GM19395 (cell line): ENCODE results near the gene RPS27A.
"Not testable (repeated sequence)": the region's sequence is repeated elsewhere in the genome, so short reads cannot be mapped to it uniquely, and the experiment has no call there.

Source experiments
- ATAC-seq: cut with Tn5 transposase; IDR thresholded peaks from one replicate; pipeline ENCODE4 v1.9.1; 2021; ENCODE audit warnings: mild to moderate bottlenecking, moderate library complexity; ENCODE audit not compliant: unreplicated experiment

RPS27A gene

DNA sequence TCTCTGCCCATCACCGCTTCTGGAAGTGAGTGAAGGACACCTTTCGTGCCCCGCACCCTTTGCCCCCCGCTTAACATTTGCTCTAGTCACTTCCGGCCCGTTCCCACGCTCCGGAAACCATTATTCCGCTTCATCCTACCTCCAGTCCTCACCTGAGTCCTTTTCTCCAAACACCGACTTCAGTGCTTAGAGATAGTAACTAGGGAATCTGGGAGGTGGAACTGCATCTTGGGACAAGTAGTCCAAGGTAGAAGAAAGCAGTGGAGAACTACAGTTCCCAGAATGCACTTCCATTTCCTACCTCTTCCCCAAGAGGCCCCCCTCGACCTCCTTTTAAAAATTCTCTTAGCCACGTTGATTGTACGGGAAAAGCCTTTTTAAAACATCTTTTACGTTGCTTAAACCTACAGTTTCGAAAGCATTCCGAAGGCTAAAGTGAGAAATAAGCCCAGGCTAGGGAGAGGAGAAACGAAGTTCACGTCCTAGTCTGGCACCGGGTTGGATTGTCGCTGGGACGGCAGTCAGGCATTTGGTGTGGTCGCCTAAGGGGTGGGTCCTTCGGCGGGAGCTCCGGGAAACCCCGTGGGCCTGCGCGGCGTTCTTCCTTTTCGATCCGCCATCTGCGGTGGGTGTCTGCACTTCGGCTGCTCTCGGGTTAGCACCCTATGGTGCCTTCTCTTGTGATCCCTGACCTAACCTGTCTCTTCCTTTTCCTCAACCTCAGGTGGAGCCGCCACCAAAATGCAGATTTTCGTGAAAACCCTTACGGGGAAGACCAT, at the start of gene RPS27A, which contains the start of gene CLHC1:
Gene RPS27A, plus strand, starts transcription at position 605 of the 779 bp plus-strand sequence. Its CDS starts 137 bp downstream, at position 742.
Gene CLHC1, minus strand, starts transcription at position 210 of the 779 bp plus-strand sequence. CDS start 9,882 bp downstream, outside the sequence.
- peak; percentile 94 for ATAC-seq

DNA sequence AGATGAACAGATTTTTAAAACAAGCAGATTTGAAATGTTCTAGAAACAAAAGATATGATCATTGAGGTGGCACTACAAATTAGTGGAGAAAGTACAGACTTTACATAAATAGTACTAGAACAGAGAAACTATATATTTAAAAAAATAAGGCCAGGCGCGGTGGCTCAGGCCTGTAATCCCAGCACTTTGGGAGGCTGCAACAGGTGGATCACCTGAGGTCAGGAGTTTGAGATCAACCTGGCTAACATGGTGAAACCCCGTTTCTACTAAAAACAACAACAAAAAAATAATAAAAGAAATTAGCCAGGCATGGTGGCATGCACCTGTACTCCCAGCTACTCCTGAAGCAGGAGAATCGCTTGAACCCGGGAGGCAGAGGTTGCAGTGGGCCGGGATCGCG, 45.7 kb upstream of the RPS27A start:
- ATAC-seq = not testable (repeated sequence)

DNA sequence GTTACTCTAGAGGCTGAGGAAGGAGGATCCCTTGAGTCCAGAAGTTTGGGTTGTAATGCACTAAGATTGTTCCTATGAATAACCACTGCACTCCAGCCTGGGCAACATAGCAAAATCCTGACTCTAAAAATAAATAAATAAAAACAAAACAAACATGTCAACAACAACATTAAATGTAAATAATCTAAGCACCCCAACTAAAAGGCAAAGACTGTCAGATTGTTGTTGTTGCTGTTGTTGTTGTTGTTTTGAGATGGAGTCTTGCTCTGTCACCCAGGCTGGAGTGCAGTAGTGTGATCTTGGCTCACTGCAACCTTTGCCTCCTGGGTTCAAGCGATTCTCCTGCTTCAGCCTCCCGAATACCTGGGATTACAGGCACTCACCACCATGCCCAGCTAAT, 40.6 kb upstream of the RPS27A start:
- ATAC-seq = not testable (repeated sequence)

DNA sequence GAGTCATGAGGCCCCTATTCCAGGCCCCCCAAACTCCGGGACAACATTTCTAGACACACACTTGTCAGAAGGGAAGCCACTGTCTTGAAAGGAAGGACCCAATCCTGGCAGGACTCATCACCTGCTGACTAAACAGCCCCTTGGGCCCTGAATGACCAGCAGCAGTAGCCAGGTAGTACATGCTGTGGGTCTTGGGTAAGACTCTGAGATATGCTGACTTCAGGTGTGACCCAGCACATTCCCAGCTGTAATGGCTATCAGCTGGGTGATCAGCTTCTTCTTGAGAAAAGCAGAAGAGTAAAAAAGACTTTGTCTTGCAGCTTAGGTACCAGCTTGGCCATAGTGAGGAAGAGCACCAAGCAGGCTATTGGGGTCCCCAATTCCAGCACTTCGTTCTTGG, 36.0 kb upstream of the RPS27A start:
- ATAC-seq = no peak

DNA sequence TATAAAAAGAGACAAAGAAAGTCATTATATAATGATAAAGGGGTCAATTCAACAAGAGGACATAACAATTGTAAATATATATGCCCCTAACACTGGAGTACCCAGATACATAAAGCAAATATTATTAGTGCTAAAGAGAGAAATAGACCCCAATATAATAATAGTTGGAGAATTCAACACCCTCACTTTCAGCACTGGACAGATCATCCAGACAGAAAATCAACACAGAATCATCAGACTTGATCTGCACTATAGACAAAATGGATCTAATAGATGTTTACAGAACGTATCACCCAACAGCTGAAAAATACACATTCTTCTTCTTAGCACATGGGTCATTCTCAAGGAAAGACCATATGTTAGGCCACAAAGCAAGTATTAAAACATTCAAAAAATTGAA, 32.1 kb upstream of the RPS27A start:
- ATAC-seq = no peak

DNA sequence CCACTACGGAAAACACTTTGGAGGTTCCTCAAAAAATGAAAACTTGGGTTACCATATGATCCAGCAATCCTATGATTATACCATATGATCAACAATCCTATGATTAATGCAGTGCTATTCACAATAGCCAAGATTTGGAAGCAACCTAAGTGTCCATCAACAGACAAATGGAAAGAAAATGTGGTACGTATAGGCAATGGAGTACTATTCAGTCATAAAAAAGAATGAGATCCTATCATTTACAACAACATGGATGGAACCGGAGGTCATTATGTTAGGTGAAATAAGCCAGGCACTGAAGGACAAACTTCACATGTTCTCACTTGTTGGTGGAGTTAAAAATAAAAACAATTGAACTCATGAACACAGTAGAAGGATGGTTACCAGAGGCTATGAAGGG, 28.0 kb upstream of the RPS27A start:
- ATAC-seq = no peak

DNA sequence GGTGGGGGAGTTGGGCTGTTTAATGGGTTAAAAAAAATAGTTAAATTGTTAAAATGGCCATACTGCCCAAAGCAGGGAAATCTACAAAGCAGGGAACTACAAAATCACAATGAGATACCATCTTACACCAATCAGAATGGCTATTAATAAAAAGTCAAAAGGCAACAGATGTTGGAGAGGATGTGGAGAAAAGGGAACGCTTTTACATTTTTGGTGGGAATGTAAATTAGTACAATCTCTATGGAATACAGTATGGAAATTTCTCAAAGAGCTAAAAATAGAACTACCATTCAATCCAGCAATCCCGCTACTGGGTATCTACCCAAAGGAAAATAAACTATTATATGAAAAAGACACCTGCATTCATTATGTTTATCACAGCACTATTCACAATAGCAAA, 27.5 kb upstream of the RPS27A start:
- no peak for ATAC-seq

DNA sequence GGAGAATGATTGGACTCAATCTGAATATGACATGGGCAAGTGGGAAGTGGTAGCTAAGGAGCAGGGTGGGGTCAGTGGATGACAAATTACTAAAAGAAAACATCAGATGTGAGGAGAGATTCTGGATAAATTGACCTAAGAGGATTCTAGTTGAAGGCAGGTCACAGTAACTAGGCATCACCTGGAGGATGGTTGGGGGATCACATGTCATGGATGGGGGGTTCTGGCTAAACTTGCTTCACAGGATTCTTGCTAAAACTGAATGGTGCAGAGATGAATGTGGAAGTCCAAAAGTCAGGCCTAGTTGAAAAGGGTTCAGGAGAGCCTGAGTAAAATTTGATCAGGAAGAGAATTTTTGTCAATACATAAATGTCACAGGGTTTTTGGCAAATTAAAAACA, 18.7 kb upstream of the RPS27A start:
- no peak for ATAC-seq

DNA sequence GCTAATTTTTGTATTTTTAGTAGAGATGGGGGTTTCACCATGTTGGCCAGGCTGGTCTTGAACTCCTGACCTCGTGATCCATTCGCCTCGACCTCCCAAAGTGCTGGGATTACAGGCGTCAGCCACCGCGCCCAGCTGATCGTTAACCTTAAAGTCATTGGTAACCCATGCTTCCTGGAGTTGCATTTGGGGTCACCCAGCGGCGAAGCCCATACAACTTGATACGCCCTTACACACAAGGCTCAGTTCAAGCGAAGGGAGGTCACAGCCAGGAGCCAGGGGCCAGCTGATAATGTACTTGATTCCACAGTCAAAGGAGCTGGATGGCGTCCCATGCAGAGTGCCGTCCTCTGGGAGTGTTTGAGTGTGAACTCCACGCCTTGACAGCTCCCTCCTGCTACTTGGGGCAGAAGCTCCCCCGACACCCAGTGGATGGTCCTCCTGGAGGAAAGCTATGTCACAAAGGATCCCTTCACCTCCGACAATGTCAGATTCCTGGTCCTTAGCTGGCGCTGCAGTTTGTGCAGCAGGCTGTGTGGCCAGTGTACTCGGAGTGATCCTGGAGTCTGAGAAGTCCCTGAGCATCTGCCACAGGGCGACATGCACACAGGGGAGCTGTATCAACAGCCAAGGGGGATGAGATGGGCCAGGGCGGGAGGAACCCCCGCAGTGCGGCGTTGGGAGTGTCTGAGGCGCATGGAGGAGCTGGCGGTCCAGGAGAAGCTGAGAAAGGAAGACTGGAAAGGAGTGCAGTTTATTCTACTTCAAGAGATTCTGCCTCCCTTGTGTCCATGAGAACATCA, 8.3 kb upstream of the RPS27A start:
- ATAC-seq = no peak

DNA sequence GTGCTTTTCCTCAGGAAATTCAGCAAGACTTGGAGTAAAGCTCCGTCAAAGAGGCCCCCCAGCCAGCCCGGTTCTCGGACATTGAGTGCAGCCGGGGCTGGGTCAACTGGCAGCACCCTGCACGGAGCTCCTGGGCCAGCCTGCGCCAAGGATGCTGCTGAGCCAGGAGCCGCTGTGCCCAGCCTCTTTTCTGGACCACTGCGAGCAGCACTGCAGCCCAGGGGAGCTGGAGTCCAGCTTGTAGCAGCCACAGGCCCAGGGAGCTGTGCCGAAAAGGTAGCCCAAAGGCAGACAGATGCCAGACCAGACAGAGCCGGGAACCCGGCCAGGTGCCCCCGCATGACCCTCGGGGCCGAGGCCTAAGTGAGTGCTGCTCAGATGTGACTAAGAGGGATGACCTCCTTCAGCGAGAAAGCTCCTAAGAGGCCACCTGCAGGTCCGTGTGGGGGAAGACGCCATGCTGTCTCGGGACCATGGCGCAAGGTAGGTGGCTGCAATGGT, 7.7 kb upstream of the RPS27A start:
- no peak for ATAC-seq

DNA sequence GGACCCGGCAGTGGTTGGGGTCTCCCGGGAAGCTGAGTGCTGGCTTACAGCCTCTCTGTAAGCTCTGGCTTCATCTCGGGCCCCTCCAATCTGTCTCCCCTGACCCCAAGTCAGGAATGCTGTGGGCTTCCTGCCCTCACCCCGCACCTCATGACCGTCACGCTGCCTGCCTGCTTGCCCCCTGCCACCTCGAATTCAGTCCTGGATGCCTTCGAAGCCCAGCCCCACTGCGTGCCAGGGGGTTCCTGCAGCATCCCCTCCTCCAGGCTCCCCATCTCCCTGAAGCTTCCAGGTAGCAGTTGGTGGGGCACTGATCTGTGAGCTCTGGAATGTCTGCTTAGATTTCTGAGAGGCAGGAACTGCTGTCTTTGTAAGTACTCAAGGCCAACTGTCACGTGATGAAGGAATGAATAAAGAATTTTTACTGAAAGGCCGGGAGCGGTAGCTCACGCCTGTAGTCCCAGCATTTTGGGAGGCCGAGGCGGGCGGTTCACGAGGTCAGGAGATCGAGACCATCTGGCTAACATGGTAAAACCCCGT, 6.9 kb upstream of the RPS27A start:
- ATAC-seq = no peak

DNA sequence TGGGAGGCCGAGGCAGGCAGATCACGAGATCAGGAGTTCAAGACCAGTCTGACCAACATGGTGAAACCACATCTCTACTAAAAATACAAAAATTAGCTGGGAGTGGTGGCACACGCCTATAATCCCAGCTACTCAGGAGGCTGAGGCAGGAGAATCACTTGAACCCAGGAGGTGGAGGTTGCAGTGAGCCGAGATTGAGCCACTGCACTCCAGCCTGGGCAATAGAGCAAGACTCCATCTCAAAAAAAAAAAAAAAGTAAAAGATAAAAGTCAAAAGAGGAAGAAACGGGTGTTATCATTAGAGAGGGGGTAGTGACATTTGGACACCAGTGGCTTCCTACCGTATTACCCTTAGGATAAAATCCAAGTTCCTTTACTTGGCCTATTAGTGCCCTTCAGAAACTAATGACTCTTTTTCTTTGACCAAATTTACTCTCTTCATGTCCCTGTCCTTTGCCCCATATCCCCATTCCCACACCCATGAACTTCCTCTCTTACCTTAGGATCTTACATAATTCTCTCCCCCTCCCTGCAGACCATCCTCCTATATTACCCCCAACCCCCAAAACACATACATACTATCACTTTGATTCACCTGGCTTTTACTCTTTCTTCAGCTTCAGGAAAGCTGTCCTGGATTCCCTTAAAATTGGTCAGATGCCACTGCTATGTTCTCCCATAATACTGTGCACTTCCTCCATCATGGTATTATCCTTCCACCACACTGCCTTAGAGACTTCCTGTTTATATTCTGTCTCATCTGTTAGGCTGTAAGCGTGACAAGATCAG, 4.9 kb upstream of the RPS27A start:
- ATAC-seq = not testable (repeated sequence)

DNA sequence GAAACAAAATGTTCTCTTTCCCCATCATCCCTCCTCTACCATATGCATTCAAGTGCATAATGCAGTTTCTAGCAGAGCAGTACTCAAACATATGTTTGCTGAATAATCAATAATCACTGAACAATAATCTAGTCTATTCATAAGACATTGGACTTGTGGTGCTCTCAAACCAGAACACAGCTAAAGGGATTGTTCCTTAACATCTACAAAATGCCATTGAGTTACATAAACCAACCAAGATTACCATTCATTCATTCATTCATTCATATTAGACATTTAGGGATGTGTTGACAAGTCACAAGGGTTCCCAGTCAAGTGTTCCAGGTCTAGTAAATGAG, 4.3 kb upstream of the RPS27A start:
- no peak for ATAC-seq

DNA sequence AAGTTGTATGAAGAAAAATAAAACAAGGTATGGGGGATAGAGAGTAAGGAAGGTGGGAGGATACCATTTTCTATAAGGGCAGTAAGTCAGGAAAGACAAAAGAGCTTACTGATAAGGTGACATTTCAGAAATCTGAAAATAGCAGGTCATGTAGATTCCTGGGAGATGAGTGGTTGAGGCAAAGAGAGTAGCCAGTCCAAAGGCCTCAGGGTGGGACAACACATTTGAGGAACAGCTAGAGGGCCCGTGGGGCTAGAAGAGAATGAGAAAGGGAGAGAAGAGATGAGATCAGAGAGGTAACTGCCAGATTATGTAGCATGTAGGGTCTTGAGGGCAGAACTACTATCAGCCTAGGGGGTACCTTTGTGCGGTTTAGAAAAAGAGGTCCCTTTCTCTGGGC, 3.3 kb upstream of the RPS27A start:
- no peak for ATAC-seq

DNA sequence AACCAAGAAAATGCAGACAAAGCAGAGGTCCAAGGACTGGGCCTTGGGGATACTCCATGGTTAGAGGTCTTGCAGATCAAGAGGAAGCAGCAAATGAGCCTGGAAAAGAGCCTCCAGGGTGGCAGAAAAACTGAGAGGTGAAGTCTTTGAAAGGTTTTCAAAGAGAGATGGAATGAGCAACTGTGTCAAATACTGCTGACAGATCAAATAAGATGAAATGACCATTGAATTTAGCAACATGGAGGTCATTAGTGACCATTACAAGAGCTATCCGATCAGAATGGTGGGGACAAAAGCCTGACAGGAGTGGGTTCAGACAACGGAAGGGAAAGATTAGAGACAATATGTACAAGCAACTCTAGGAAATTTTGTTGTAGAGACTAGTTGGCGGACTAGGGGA, 1.9 kb upstream of the RPS27A start:
- ATAC-seq = no peak

DNA sequence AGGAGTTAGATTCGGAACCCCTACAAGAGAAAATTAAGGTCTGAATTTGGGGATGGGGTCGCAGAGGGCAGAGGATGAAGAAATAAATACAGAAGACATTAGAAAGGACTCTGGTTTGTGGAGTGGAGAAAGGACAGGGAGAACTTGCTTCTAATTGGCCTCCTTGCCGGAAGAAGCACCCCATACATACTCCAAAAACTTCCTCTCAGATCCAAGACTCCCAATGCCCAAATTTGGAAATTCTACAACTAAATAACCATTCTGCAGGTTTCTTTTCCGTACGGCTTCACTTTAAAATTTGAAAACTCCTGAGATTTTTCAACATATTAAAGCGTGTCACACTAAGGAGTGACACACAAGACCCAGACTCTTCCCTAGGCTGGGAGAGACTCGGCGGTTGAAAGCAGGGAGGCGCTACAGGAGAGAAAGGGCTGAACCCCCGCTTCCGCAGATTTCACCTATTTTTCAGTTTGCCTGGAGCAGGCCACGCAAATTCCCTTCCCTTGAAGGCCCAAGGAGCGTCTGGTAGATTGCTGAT, 873 bp upstream of the RPS27A start:
- peak; percentile 0 for ATAC-seq

DNA sequence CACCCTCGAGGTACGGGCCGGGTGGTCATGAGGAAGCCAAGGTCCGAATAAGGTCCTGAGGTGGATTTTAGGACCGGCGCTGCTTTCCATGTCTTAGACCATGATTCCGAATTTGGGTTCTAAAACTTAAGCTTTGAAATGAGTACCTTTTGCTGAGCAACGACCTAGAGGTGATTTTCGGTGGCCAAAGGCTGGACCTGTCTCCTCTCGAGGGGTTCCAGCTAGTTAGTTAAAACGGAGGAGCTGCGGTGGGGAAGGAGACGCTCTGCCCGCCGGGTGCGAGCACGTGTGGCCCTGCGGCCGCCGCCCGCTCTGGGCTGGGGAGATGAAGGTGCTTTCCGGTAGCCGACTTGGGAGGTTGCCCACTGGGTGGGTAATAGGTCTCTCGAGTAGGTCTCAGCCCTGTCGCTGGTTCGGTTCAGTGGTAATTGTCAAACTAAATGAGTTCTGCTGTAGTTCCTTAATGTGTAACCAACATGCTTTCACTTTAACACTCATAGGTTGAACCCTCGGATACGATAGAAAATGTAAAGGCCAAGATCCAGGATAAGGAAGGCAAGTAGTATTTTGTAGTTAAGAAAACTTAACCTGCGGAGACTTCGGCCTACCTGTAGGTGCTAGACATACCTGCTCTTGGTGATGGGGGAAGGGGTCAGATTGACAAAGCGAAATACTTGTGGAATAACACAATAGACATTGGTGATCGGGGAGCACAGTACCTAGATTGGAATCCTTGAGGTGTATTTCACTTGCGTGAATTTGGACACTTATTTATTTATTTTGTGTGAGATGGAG, 572 bp downstream of the RPS27A start:
- peak; percentile 29 for ATAC-seq

DNA sequence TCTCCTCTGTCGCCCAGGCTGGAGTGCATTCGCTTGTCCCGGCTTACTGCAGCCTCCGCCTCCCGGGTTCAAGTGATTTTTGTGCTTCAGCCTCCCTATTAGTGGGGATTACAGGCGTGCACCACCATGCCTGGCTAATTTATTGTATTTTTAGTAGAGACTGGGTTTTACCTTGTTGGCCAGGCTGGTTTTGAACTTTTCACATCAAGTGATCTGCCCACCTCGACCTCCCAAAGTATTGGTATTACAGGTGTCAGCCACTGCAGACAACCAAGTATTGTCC, 1.1 kb downstream of the RPS27A start:
- ATAC-seq = no peak

DNA sequence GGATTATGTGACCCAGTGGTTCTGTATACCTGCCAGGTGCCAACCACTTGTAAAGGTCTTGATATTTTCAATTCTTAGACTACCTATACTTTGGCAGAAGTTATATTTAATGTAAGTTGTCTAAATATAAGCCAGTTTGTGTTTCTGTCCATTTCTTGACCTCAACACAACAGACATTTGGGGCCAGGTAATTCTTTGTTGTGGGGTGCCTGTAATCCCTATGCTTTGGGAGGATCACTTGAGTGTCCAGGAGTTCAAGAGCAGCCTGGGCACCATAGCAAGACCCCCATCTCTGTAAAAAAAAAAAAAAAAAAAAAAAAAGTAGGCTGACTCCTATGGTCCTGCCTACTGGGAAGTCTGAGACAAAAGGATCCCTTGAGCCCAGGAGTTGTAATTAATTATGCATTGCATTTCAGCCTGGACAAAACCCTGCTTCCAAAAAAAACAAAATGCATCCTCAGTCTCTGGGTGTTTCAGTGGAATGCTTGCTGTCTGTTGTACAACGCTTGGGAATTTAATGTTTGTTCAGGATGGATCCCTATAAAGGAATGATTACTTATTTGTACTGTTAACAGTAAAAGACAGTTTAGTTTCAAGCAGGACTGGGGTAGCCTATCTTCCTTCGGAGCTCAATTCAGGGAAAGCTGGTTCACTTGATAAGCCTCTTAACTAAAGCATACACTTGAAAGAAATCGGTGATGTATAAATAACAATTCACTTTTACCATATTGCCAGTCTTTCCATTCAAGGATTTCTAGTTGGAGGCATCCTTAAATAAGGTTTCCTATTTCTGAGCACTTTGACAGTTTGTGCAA, 3.4 kb downstream of the RPS27A start:
- ATAC-seq = no peak
